Activated CD4-positive, alpha-beta T cell treated with anti-CD3 and anti-CD28 coated beads, Interleukin-2, amount 10 ng/mL, durations not matched to agents 7 days and 5 days (primary cell): ENCODE measurements around the gene AHCTF1. TPM values are rescaled to one million over a fixed set of nuclear protein-coding genes. Genes with fewer than 3 reads are reported as not detected.

ENCODE experiments used
- CTCF ChIA-PET: fragments of 350-600 bp; sonication (Branson Sonifier 250); formaldehyde crosslinking; loops from one replicate; lab custom pipeline; 2021; ENCODE audit warnings: antibody characterized with exemption; lab: Charles Lee
- POLR2A ChIA-PET: fragments of 350-600 bp; sonication (Branson Sonifier 250); formaldehyde crosslinking; loops from one replicate; lab custom pipeline; 2021; ENCODE audit warnings: antibody characterized with exemption; lab: Charles Lee
- DNase-seq: peaks from one replicate; pipeline ENCODE4 v3.0.0-alpha.2; 2020
- H3K27ac Mint-ChIP-seq: one replicate; pipeline ENCODE4 v1.8.0; 2021; ENCODE audit warnings: mild to moderate bottlenecking, moderate library complexity, mixed read lengths
- H3K27me3 Mint-ChIP-seq: one replicate; pipeline ENCODE4 v1.8.0; 2021; ENCODE audit warnings: mixed read lengths
- H3K36me3 Mint-ChIP-seq: one replicate; pipeline ENCODE4 v1.8.0; 2021; ENCODE audit warnings: low read depth, mixed read lengths
- H3K4me1 Mint-ChIP-seq: one replicate; pipeline ENCODE4 v1.8.0; 2021; ENCODE audit warnings: mixed read lengths
- H3K4me3 Mint-ChIP-seq: one replicate; pipeline ENCODE4 v1.8.0; 2021; ENCODE audit warnings: mild to moderate bottlenecking, moderate library complexity, mixed read lengths
- H3K9me3 Mint-ChIP-seq: one replicate; pipeline ENCODE4 v1.8.0; 2021; ENCODE audit warnings: mixed read lengths
- total RNA-seq, 2 experiments: library from RNA; stranded (reverse); gene quantifications; one replicate each; pipeline ENCODE4 v1.2.3, GENCODE V29; 2021

The AHCTF1 gene
- total RNA-seq, 2 experiments from 2014 or later = 32.9 to 42.4 TPM

GRCh38 chr1:246789454-246790339 is 142.1 kb downstream of the AHCTF1 start:
- ChIA-PET CTCF (no interaction called here), POLR2A (no interaction called here)
- peaks cover 10% of the 10 kb centered on the region for H3K36me3 Mint-ChIP-seq
- H3K9me3 Mint-ChIP-seq = no peaks in the 10 kb centered on the region
- H3K27ac Mint-ChIP-seq = no peak overlapping the region
- H3K4me1 Mint-ChIP-seq = peaks cover 5% of the 10 kb centered on the region
- no peak overlapping the region for H3K4me3 Mint-ChIP-seq
- peaks cover 2% of the 10 kb centered on the region for H3K27me3 Mint-ChIP-seq
- DNase-seq = no peak

Other genes starting within 250 kb of the AHCTF1 start
- gene SCCPDH, start 207.5 kb downstream of the AHCTF1 start, total RNA-seq = 10 to 100 TPM in 1 of 2 experiments, 1 to 10 TPM in 1; 9.4 to 10.9 TPM
- under 1 TPM; 0.10 to 0.17 TPM for gene ZNF695, start 76.1 kb upstream of the AHCTF1 start, total RNA-seq
- 1 to 10 TPM; 1.1 to 1.2 TPM for gene ZNF670, start 146.9 kb upstream of the AHCTF1 start, total RNA-seq
- 10 to 100 TPM in 1 of 2 experiments, 1 to 10 TPM in 1; 9.9 to 10.0 TPM for gene ZNF669, start 172.4 kb upstream of the AHCTF1 start, total RNA-seq
- gene ZNF124, start 240.1 kb upstream of the AHCTF1 start, total RNA-seq = 10 to 100 TPM; 23.0 to 23.6 TPM